AG10803 (cell line): ENCODE results near the gene TRAF3IP1.
"Not testable (repeated sequence)": the region's sequence is repeated elsewhere in the genome, so short reads cannot be mapped to it uniquely, and the experiment has no call there.

ENCODE experiments used
- DNase-seq: peaks from one replicate; pipeline ENCODE4 v3.0.0; 2010; ENCODE audit warnings: low read depth
- H3K4me3 ChIP-seq: 2 replicates; pipeline ENCODE4 v1.5.1; 2011; ENCODE audit warnings: mild to moderate bottlenecking, low read length, control low read depth
- TF ChIP-seq, protein P1 (sequence below): conservative IDR thresholded peaks from 2 replicates; pipeline ENCODE4 v1.5.1; 2011; ENCODE audit warnings: mild to moderate bottlenecking, low read length, control low read depth, inconsistent platforms

The TRAF3IP1 gene

DNA sequence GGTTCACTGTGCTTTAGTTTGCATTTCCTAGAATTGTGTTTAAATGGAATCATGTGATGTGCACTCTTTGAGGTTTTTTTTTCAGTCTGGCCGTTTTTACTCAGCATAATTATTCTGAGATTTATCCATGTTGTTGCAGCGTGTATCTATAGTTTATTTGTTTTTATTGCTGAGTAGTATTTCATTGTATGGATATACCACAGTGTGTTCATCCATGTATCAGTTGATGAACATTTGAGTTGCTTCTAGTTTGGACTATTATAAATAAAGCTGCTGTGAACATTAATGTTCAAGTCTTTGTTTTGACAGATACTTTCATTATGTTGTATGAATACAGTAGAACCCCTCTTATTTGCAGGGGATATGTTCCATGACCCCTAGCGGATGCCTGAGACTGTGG is 39.1 kb downstream of the TRAF3IP1 start:
- no peak overlapping the region for H3K4me3 ChIP-seq
- no peak for DNase-seq
- TF ChIP-seq, protein P1, sequence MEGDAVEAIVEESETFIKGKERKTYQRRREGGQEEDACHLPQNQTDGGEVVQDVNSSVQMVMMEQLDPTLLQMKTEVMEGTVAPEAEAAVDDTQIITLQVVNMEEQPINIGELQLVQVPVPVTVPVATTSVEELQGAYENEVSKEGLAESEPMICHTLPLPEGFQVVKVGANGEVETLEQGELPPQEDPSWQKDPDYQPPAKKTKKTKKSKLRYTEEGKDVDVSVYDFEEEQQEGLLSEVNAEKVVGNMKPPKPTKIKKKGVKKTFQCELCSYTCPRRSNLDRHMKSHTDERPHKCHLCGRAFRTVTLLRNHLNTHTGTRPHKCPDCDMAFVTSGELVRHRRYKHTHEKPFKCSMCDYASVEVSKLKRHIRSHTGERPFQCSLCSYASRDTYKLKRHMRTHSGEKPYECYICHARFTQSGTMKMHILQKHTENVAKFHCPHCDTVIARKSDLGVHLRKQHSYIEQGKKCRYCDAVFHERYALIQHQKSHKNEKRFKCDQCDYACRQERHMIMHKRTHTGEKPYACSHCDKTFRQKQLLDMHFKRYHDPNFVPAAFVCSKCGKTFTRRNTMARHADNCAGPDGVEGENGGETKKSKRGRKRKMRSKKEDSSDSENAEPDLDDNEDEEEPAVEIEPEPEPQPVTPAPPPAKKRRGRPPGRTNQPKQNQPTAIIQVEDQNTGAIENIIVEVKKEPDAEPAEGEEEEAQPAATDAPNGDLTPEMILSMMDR, result no peak

- no peak overlapping the region for H3K4me3 ChIP-seq
- DNase-seq, result no peak
- TF ChIP-seq, protein P1, result no peak
Observed at GRCh38 chr2:238361877-238362276, 41.6 kb downstream of the TRAF3IP1 start.

- no peak overlapping the region for H3K4me3 ChIP-seq
- peak; percentile 31 for DNase-seq
- TF ChIP-seq, protein P1, result no peak
Observed at GRCh38 chr2:238362626-238363025, 42.3 kb downstream of the TRAF3IP1 start.

DNA sequence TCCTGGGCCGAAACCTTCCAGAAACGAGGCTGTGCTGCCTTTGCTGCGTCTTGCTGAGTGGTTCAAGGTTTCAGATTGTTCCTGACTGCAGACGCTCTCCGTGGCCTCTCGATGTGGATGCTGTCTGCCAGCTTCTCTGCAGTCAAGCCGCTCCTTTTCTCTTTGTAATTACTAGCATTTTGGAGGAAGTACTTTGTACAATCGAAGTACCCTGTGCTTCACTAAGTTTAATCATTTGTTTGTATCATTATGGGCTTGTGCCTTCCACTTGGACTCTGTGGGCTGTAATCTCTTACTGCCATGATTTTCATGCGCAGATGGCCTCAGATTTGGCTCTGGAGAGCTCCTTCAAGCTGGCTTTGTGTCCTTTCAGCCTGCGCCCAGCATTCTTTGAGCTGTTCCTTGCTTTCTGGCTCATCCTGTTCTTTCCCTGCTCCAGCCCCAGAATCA is 49.3 kb downstream of the TRAF3IP1 start:
- DNase-seq, result peak; percentile 25
- TF ChIP-seq, protein P1, result no peak
- H3K4me3 ChIP-seq, result peak overlapping the region; percentile 21

DNA sequence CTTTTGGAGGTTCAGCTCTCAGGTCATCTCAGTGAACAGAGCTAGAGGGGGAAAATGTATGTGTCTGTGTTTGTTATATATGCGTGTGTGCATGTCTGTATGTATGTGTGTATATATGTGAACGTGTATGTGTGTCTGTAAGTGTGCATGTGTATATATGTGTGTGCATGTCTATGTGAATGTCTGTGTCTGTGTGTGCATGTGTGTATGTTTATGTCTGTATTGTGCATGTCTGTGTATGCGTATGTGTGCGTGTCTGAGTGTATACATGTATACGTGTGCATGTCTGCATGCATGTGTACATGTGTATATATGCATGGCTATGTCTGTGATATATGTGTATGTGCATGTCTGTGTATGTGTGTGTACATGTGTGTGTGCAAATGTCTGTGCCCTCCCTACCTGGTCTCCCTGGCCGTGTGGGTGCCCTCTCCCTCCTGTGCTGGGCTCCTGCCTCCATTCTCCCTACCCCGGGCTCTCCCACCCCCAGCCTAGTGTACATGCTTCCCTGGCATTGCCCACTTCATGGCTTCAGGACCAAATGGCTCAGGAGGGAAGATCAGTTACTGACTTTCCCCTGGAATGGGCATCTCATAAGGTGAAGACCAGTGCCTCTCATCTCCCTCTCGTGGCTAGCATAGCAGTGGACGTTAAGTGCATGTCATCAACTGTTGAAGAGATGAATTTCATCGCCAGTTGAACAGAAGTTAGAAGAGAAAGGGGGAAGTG is 49.9 kb downstream of the TRAF3IP1 start:
- H3K4me3 ChIP-seq, result no peak overlapping the region
- TF ChIP-seq, protein P1, result no peak
- no peak for DNase-seq

- H3K4me3 ChIP-seq, result no peak overlapping the region
- peak; percentile 69 for DNase-seq
- TF ChIP-seq, protein P1, result peak; percentile 92
Observed at GRCh38 chr2:238370823-238371372, 50.6 kb downstream of the TRAF3IP1 start.

DNA sequence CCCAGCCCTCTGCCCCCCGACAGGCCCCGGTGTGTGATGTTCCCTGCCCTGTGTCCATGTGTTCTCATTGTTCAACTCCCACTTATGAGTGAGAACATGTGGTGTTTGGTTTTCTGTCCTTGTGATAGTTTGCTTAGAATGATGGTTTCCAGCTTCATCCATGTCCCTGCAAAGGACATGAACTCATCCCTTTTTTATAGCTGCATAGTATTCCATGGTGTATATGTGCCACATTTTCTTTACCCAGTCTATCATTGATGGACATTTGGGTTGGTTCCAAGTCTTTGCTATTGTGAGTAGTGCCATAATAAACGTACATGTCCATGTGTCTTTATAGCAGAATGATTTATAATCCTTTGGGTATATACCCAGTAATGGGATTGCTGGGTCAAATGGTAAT is 52.0 kb downstream of the TRAF3IP1 start:
- not testable (repeated sequence) for DNase-seq, H3K4me3 ChIP-seq
